H1 (cell line): ENCODE data around the gene LRRC23. TPM values are rescaled to one million over a fixed set of nuclear protein-coding genes. Genes with fewer than 3 reads are reported as not detected.
A peak's percentile ranks its signal among the peaks of the same experiment; 100 is the strongest.

Experiments used
- CREB1 ChIP-seq: IDR thresholded peaks from 2 replicates; pipeline ENCODE4 v1.6.1; 2012; ENCODE audit warnings: inconsistent platforms
- SAP30 ChIP-seq: fragments of 300-600 bp; sonication (generic); IDR thresholded peaks from 2 replicates; pipeline ENCODE4 v1.7.1; 2012; ENCODE audit warnings: low read length, moderate library complexity, mild to moderate bottlenecking, inconsistent platforms; ENCODE audit not compliant: insufficient read depth, insufficient replicate concordance
- polyA plus RNA-seq, 7 experiments: library from polyadenylated mRNA; depleted of rRNA in 3 of 7; stranded (reverse) in 5 of 7; unstranded in 2 of 7; fragments of >200 nt in 5 of 7; fragments of 200-250 nt in 2 of 7; gene quantifications; 1 replicate in 5 of 7; 2 replicates in 1 of 7; 4 replicates in 1 of 7; pipeline versions ENCODE4 v1.2.1 to v1.2.3, GENCODE V29; 2011 to 2013; ENCODE audit warnings: missing spikeins in 2 of 7, mixed read lengths in 2 of 7
- total RNA-seq: library from RNA; stranded (reverse); fragmentation: NEBNext Ultra II Directional; extraction: Animal tissue kit (Norgen Biotek cat#: 25700); gene quantifications from 2 replicates; pipeline ENCODE4 v1.2.1, GENCODE V29; 2021
- TF ChIP-seq, protein P1 (sequence below), 3 experiments: IDR thresholded peaks; 1 replicate in 2 of 3; 2 replicates in 1 of 3; pipeline versions ENCODE4 v1.5.1 to v1.6.1; 2011; ENCODE audit warnings: low read length in 3 of 3, mild to moderate bottlenecking in 3 of 3, inconsistent platforms in 2 of 3, low read depth in 1 of 3, moderate library complexity in 1 of 3; ENCODE audit not compliant: insufficient read depth in 1 of 3; ENCODE audit errors: control extremely low read depth in 1 of 3
- TF ChIP-seq, protein P2 (sequence below): IDR thresholded peaks from 2 replicates; pipeline ENCODE4 v1.6.1; 2012; ENCODE audit warnings: inconsistent platforms

LRRC23 gene
- total and polyA plus RNA-seq, 2 of the 8 experiments (the other 6 are each of a cell fraction or from before 2014, with no cell fraction given) = 2.5 to 3.6 TPM

DNA sequence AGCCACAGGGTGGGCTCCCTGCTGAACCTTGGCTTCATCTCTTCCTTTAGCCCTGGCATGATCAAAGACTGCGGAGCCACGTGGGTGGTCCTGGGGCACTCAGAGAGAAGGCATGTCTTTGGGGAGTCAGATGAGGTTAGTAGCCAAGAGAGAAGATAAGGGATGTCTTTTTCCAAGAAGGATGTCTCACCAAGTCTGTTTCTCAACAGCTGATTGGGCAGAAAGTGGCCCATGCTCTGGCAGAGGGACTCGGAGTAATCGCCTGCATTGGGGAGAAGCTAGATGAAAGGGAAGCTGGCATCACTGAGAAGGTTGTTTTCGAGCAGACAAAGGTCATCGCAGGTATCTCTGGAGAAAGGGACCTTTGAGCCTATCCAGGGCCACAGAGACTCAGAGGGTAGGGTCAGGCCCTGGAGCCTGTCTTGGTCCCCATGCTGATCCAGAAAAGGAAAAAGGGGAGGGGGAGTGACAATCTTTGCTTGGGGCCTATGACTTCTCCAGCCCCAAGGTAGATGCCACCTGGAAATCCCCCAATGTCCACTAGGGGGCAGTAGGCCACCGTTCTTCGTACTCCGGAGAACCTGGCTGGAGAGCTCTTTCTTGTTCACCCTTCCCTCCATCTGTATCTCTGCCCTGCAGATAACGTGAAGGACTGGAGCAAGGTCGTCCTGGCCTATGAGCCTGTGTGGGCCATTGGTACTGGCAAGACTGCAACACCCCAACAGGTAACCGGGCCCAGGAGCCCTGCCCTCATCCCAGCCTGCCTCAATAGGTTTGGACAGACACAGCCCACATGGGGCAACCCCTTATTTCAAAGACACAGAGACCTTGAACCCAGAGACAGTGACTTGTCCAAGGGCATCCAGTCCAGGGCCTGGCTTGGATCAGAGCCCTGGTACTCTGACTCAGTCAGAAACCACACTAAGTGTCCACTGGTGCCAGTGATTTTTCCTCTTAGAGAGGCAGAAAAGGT, 35.3 kb upstream of the LRRC23 start (continued):
- TF ChIP-seq, protein P1, sequence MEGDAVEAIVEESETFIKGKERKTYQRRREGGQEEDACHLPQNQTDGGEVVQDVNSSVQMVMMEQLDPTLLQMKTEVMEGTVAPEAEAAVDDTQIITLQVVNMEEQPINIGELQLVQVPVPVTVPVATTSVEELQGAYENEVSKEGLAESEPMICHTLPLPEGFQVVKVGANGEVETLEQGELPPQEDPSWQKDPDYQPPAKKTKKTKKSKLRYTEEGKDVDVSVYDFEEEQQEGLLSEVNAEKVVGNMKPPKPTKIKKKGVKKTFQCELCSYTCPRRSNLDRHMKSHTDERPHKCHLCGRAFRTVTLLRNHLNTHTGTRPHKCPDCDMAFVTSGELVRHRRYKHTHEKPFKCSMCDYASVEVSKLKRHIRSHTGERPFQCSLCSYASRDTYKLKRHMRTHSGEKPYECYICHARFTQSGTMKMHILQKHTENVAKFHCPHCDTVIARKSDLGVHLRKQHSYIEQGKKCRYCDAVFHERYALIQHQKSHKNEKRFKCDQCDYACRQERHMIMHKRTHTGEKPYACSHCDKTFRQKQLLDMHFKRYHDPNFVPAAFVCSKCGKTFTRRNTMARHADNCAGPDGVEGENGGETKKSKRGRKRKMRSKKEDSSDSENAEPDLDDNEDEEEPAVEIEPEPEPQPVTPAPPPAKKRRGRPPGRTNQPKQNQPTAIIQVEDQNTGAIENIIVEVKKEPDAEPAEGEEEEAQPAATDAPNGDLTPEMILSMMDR (IDR thresholded peaks at IDR 0.05; ENCODE audit: control extremely low read depth in 1 of 3, insufficient read depth in 1 of 3, low read depth in 1 of 3, low read length in 3 of 3) = peak in 2 of 3 experiments; percentile 85 to 95; a peak in 3 of 4 replicates
- TF ChIP-seq SAP30 (peak; percentile 6), CREB1 (peak; percentile 32; the same call in 1 of the 2 replicates)
- TF ChIP-seq, protein P2, sequence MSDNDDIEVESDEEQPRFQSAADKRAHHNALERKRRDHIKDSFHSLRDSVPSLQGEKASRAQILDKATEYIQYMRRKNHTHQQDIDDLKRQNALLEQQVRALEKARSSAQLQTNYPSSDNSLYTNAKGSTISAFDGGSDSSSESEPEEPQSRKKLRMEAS = peak; percentile 40; the same call in 1 of the 2 replicates
- TF ChIP-seq, all 59 proteins: peak for 9
